Activated gamma-delta T cell treated with anti-CD3 and anti-CD28 coated beads, Interleukin-2, amount 50 U/mL, for 16 hours (primary cell): Measurements from ENCODE around the gene ARID2.

Experiments
- DNase-seq: peaks from one replicate; pipeline ENCODE4 v3.0.0-alpha.2; 2020; ENCODE audit warnings: low read depth

The ARID2 gene

DNA sequence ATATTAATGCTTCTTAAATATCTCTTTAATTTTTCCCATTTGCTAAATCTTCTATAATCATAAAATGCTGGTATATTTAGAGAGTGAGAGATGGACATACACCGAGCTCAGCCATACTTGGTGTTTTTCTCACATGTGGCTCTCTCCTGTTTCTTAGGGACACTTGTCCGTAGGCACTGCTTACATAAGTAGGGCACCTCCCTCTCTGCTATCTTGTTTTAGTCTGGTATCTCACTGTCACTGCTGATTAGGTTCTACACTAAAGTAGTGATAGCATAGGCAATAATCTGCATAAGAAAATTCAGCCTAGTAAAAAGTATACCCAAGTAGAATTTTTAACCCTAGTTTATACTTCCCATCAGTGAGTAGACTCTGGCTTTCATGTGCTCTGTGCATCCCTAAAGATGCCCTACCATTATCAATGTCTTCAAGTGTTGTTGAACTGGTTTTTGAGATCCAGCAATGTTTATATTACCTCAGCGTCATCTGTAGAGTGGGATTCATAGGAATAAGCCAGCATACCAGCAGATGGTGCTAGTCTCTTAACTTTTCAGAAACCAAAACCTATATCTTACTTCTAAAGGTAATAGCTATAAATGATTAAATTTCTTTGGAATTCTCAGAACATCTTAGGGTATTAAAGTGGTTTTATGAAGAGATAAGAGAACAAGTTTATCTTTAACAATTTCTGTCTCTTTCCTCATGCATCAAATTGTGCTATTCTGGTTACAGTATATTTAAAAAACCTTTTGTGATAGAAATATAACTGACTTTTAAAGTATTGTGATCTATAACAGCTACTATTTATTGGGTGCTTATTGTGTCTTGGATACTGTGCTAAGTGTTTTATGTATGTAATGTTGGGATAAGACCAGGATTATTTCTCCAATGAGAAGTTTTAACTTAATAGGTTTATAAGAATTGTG is 32.9 kb downstream of the ARID2 start:
- no peak for DNase-seq

DNA sequence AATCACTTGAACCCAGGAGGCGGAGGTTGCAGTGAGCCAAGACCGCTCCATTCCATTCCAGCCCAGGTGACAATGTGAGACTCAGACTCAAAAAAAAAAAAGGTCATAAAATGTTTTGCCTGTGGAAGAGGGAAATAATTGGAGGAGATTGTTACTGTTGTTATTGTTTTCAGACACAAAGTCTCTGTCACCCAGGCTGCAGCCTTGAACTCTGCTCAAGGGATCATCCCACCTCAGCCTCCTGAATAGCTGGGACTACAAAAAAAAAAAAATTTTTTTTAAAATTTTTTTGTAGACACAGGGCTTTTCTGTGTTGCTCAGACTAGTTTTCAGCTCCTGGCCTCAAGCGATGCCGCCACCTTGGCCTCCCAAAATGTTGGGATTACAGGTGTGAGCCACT is 33.9 kb downstream of the ARID2 start:
- DNase-seq = no peak

DNA sequence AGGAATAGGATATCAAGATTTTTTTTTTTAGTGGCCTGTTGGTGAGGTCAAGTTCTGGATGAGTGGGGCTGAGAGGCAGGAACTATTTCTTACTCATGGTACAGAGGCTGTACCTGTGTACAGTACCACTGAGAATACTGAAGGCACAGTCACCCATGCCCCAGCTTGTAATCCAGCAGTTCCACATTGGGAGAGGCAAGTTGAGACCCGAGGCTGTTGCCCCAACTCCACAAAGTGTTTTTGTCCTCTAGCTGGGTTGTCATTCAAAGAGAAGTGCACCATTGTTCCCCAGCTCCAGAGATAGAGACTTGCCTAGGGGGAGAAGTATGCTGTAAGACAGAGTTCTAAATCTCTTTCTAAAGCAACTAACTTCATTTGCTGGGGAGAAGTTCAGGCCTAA is 38.7 kb downstream of the ARID2 start:
- no peak for DNase-seq

DNA sequence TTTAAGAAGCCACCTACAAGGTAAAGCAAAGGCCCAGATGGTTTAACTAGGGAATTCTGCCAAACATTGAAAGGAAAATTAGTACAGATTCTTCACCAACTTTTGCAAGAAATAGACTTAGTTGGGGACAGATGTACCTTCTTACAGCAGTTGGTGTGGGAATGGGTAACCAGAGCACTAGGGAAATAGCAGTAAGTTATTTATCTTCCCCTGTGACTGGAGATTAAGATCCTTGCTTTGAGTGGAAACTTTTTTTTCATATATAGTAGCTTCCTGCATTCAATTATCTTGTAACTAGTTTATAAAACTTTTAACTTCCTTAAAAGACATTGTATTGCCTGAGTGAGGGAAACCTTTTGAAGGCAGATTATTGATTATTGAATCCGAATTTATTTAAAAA is 44.2 kb downstream of the ARID2 start:
- DNase-seq = no peak

DNA sequence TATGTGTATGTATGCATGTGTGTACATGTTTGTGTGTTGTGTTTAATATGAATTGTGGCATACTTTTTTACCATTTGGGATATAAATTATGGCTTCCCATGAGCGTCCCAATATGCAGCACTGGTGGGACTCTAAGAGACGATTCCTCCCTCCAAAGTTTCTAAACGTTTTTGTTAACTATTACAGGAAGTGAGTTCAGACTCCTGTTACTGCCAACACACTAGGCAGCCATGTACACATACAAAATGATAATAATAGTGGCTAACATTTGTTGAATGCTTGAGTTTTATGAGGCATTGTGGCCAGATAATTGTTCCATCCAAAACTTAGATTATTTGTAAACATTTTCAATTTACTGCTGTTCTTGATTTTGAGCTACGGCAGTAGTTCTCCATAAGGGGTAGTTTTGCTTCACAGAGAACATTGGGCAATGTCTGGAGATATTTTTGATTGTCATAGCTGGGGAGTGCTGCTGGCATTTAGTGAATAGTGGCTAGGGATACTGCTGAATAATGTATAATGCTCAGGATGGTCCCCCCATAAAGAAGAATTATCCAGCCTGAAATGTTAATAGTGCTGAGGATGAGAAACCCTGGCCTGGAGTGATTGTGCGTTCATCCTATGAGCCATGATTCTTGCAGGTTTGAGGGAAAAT is 45.1 kb downstream of the ARID2 start:
- no peak for DNase-seq

- no peak for DNase-seq
Measured at GRCh38 chr12:45775465-45775864, 46.0 kb downstream of the ARID2 start.

- DNase-seq = no peak
Measured at GRCh38 chr12:45775964-45776363, 46.5 kb downstream of the ARID2 start.

GRCh38 chr12:45779936-45780335 is 50.4 kb downstream of the ARID2 start:
- no peak for DNase-seq

GRCh38 chr12:45781080-45781479 is 51.6 kb downstream of the ARID2 start:
- DNase-seq = no peak

GRCh38 chr12:45785315-45785714 is 55.8 kb downstream of the ARID2 start:
- no peak for DNase-seq

GRCh38 chr12:45789025-45789424 is 59.5 kb downstream of the ARID2 start:
- no peak for DNase-seq

DNA sequence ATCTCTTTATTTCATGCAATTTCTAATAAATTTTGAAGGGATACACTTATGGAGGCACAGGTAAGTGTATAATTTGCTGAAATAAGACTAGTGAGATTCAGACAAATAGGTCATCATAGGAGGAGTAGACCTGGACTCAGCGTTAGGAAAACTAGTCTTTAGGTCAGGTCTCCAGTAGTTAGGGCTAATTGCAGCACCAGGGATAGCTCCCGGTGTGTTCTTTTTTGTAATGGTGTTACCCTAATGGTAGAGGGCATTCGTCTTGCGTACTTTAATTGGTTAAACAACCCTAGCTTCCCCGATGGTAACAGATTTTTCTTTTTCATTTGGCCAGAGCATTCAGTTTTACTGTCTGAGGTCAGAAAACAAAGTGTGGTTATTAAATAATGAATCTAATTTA is 64.9 kb downstream of the ARID2 start:
- DNase-seq = no peak

DNA sequence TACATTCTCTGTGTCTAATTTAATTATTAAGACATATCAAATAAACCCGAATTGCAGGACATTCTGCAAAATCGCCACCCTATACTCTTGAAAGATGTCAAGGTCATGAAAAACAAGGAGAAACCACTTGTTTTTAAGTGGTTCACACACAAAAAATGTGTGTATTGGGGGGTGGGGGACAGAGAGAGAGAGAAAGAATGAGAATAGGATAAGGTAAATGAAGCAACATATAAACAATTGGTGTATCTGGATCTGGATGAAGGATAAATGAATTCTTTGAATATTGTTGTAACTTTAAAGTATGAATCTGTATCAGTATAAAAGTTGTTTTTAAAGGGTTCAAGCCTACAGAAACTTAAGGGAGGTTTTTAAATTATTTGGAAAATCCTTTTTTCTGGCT is 72.1 kb downstream of the ARID2 start:
- no peak for DNase-seq

GRCh38 chr12:45803111-45803510 is 73.6 kb downstream of the ARID2 start:
- no peak for DNase-seq

GRCh38 chr12:45816652-45817051 is 87.1 kb downstream of the ARID2 start:
- DNase-seq = no peak

- no peak for DNase-seq
Measured at GRCh38 chr12:45827974-45828373, 98.5 kb downstream of the ARID2 start.

GRCh38 chr12:45828402-45828801 is 98.9 kb downstream of the ARID2 start:
- no peak for DNase-seq

DNA sequence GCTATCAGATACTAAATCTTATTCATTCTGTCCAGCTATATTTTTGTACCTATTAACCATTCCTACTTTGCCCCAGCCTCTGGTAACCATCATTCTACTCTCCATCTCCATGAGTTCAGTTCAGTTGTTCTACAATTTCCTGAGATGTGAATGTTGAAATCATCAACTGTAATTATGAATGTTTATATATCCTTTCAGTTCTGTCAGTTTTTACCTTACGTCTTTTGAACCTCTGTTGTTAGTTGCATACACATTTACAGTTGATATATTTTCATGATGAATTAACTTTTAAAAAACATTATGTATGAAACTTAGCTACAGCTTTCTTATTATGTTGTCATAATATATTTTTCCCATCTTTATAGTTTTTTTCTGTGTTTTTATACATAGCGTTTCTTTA is 102.1 kb downstream of the ARID2 start:
- no peak for DNase-seq

DNA sequence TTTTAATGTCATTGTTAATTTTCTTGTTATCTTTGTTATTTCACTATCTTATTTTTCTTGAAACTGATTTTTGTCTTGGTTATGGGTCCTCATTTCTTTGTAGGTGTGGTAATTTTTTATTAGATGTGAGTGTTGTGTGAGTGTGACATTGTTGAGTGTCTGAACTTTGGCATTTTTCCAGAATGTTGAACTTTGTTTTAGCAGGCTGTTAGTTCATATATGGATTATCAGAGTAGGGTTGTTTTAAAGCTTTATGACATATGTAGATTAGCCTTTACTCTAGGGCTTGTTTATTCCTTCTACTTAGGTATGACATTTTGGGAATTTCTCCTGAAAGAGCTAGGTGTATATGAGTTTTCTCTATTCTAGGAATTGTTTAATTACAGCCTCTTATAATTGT is 103.9 kb downstream of the ARID2 start:
- DNase-seq = no peak

DNA sequence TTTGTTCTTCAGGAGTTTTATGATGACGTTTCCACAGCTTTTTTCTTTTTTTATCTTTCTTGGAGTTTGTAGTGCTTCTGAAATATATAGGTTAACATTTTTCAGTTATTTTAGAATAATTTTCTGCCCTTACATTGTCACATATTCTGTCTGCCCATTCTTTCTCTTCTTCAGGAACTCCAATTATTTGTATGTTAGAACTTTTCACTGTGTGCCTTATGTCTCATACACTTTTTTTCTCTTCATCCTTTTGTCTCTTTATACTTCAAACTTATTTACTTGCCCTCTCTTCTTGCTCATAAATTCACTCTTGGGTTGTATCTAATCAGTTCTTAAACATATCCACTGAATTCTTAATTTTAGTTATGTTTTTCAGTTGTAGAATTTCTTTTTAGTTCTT is 105.3 kb downstream of the ARID2 start:
- DNase-seq = no peak

DNA sequence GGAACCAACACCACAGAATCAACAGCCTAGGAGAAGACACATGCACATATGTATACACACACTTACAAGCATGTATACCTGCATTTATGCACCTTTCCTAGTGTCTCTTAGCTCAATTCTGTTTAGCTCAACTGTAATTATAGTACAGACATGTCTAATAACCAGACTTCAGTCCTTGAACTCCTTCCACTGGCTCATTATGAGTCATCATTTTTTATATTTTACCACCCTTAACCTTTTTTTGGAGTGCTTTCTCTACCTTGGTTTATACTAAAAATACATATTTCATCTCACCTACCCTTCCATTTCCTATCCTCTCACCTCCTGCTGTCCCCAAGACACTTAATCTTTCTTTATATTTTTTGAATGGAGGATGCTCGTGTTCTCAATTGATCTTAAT is 110.4 kb downstream of the ARID2 start:
- DNase-seq = no peak

DNA sequence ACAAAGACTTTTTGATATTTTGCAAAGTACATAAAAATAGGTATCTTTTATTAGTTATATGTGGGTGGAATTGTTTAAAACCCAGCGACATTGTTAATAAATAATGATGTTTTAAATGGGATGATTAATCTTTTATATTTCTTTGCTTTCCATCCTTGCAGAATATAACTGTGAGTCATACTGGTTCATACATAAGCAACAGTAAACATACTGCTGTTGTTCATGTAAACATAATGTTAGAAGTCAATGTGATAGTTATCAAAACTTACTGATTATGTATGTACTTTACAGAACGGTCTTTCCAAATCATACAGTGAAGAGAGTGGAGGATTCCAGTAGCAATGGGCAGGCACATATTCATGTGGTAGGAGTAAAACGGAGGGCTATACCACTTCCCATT is 119.8 kb downstream of the ARID2 start:
- DNase-seq = no peak

- DNase-seq = no peak
Measured at GRCh38 chr12:45850302-45850701, 120.8 kb downstream of the ARID2 start.

- no peak for DNase-seq
Measured at GRCh38 chr12:45852508-45852907, 123.0 kb downstream of the ARID2 start.
